ACC112 (cell line): ENCODE measurements around the gene PMPCA.
A peak's percentile ranks its signal among the peaks of the same experiment; 100 is the strongest.

ENCODE experiments used
- H2AFZ ChIP-seq: fragments of 200-600 bp; sonication (generic); one replicate; pipeline ENCODE4 v1.6.0; 2017; ENCODE audit warnings: antibody characterized with exemption, low read length; ENCODE audit not compliant: unreplicated experiment
- H3K27ac ChIP-seq: fragments of 200-600 bp; sonication (generic); 2 replicates; pipeline ENCODE4 v1.5.1; 2014; ENCODE audit warnings: low read depth, mild to moderate bottlenecking, antibody characterized with exemption, low read length, moderate library complexity
- H3K27me3 ChIP-seq: fragments of 200-600 bp; sonication (generic); 2 replicates; pipeline ENCODE4 v1.6.1; 2014; ENCODE audit warnings: mild to moderate bottlenecking, antibody characterized with exemption, low read length, moderate library complexity, mixed read lengths; ENCODE audit not compliant: insufficient read depth
- H3K36me3 ChIP-seq: fragments of 200-600 bp; sonication (generic); 2 replicates; pipeline ENCODE4 v1.6.1; 2016; ENCODE audit warnings: mild to moderate bottlenecking, antibody characterized with exemption, low read length, moderate library complexity, mixed read lengths; ENCODE audit not compliant: insufficient read depth
- H3K4me1 ChIP-seq: fragments of 200-600 bp; sonication (generic); one replicate; pipeline ENCODE4 v1.6.1; 2016; ENCODE audit warnings: low read length, mixed read lengths; ENCODE audit not compliant: insufficient read depth, unreplicated experiment, control insufficient read depth
- H3K4me3 ChIP-seq: fragments of 200-600 bp; sonication (generic); 2 replicates; pipeline ENCODE4 v1.5.1; 2014; ENCODE audit warnings: mild to moderate bottlenecking, low read depth, low read length
- H3K79me2 ChIP-seq: fragments of 200-600 bp; sonication (generic); one replicate; pipeline ENCODE4 v1.6.0; 2016; ENCODE audit warnings: low read length; ENCODE audit not compliant: control insufficient read depth, unreplicated experiment, insufficient read depth

Gene PMPCA

DNA sequence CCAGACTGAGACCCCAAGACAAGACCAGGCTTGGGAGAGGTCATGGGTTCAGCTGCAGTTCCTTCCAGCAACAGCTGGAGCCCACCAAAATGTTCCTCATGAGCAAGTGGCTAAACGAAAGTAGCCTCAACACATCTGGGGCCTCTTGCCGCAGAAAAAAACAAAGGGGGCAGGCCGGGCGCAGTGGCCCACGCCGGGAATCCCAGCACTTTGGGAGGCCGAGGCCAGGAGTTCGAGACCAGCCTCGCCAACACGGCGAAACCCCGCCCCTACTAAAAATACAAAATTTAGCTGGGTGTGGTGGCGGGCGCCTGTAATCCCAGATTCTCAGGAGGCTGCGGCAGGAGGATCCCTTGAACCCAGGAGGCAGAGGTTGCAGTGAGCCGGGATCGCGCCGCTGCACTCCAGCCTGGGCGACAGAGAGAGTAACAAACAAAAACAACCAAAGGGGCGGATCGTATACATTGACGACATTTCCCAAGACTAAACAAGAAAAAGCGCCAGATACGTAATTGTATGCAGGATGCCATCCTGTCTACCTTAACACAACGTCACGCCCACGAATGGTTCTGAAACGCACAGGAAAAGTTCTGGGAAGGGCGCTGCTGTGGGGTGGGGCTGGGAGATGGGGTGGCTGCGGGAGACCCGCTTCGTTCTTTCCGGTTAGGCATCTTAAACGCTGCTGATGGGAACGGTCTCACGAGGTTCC lies 27.5 kb downstream of the PMPCA start:
- Histone ChIP-seq H3K4me1 (peaks cover 13% of the 10 kb centered on the region), H3K79me2 (peaks cover 44% of the 10 kb centered on the region), H3K27me3 (no peaks in the 10 kb centered on the region), H3K36me3 (no peaks in the 10 kb centered on the region), H3K27ac (no peak overlapping the region), H3K4me3 (peak overlapping the region; percentile 90), H2AFZ (no peak overlapping the region)

DNA sequence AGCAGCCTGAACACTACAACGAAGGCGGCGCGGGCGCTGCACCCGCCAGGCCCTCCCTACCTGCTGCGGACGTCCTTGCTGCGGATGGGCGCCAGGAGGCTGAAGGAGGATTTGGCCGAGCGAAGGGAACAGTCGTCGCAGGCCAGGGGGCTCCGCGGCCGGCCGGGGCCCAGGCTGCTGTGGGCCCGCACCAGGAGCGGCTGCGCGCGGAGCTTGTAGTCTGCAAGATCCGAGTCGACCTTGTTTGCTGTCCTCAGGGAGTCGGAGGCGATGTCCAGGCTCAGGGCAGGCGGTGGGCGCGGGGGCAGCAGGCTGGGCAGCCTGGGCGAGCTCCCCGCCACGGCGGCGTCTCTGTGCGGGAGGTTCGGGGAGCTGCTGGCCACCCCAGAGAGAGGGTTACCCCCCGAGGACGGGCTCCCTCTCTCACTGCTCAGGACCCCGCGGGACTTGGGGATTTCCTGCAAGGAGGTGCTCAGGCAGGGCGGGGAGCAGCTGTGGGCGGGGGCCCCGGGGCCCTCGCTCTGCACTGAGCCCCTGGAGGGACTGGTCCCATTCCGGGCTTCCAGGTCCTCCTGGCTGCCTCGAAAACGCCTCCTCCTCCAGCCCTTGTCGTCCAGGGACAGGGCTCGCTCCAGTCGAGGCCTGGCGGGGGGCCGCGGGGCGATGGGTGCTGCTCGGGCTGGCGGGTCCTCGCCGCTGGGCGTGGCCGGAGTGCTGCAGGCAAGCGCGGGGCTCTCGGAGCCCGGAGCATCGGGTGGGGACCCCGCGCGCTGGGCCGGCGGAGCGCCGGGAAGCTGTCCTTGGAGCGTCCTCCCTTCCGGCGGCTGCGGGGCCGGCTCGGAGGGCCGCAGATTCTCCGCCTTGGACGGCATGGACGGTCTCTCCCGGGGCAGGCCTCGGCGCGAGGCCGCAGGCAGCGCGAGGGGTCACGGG lies 28.4 kb downstream of the PMPCA start:
- Histone ChIP-seq H3K27ac (no peak overlapping the region), H3K36me3 (no peaks in the 10 kb centered on the region), H3K79me2 (peaks cover 44% of the 10 kb centered on the region), H3K4me3 (peak overlapping the region; percentile 90), H2AFZ (peak overlapping the region; percentile 29), H3K27me3 (no peaks in the 10 kb centered on the region), H3K4me1 (peaks cover 13% of the 10 kb centered on the region)

DNA sequence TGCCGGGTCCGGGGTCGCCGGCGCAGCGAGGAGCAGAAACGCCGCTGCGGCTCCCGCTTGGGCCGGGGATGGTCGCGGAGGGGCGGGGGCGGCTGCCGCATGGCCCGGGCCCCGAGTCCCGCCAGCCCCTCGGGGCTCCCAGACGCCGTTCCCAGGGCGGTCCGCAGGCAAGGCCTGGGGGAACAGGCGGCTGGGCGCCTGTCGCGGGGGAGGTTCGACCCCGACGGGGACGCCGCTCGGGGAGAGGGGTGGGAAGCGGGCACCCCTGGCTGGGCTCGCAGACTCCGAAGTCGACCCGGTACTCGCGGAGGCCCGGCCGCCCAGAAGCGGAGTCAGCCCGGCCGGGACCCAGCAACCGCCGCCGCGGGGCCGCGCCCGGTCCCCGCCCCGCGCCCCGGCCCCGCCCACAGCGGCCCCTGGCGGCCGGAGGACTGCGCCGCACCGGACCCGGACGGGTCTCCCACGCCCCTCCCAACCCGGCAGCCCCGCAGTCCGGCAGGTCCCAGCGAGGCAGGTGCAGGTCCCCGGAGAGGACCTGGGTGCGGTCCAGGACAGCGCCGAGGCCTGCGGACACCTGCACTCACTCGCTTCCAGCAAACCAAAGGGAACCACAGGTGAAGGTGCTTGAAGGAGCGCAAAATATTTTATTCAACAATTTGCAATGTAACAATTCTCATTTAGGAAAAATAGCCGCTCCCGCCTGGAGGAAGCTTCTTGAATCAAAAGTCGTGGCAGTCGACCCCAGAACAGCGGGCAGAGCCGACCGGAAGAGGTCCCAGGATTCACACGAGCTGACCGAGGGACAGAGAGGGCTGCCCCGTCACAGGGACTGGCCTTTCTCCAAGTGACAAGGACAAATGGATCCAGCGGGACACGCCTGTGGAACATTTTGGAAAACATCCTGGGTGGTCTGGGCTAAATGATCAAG lies 29.3 kb downstream of the PMPCA start, which contains the start of gene INPP5E:
INPP5E (minus strand) TSS at position 365 of the 928 bp plus-strand sequence. CDS start 426 bp downstream, outside the sequence.
- no peak within 1 kb of the TSS for H3K27ac ChIP-seq
- H3K36me3 ChIP-seq = no peaks in the 10 kb centered on the region
- H2AFZ ChIP-seq = peak within 1 kb of the TSS; percentile 29

DNA sequence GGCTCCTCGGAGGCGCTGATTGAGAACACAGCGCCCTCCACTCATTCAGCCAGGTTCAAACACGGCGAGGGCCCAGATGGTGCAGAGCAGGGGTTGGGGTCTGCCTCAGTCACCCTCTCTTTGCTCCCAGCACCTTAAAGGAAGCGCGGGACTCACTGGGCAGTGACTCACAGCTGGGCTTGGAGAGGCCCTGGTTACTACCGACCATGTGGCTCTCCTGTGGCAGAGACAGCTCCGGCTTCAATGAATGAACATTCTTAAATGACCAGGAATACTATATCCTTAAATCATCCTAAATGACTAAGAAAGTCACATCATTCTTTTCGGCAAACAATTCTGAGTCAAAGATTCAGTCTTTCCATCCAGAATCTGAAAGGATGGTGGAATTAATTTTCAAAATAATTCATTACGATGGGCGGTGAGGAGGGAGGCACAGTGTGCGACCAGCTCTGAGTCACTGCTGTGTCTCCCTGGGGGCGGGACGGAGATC lies 30.8 kb downstream of the PMPCA start:
- Histone ChIP-seq H3K36me3 (peaks cover 5% of the 10 kb centered on the region; the same call in 1 of the 2 replicates), H3K27ac (no peak overlapping the region), H3K27me3 (no peaks in the 10 kb centered on the region), H3K4me3 (no peak overlapping the region), H3K79me2 (peaks cover 31% of the 10 kb centered on the region), H2AFZ (no peak overlapping the region), H3K4me1 (peaks cover 13% of the 10 kb centered on the region)

More for the DNA sequence above, 29.3 kb downstream of the PMPCA start, which contains the start of gene INPP5E:
- Histone ChIP-seq H3K79me2 (peaks cover 43% of the 10 kb centered on the region), H3K4me3 (peak within 1 kb of the TSS; percentile 90), H3K4me1 (peaks cover 13% of the 10 kb centered on the region), H3K27me3 (no peaks in the 10 kb centered on the region)

DNA sequence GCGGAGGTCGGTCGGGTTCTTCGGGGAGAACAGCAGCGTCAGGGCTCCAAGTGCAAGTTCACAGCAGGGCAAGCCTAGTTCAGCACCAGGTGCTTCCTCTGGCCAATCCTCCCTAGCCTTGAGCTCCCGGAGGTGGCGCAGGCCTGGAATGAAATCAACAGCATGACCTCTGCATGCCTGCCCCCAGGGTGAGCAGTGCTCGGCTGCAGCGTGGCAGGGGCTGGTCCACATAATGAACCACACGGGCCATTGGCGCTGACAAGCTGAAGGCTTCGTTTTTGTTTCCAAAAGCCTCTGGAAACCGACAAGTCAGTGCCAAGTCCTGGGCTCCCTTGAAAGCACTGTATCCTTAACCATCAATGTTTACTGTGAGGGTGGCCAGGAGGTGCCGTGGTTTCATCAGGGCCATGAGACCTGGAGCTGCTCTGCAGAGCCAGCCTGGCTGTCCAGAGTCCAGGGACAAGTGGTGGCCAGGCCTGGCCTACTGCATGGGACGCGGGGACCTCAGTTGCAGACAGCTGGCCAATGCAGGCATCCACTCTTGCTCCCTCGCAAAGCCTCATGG lies 31.3 kb downstream of the PMPCA start:
- Histone ChIP-seq H3K27ac (no peak overlapping the region), H3K79me2 (peaks cover 26% of the 10 kb centered on the region), H3K36me3 (peaks cover 5% of the 10 kb centered on the region; the same call in 1 of the 2 replicates), H3K4me3 (no peak overlapping the region), H2AFZ (no peak overlapping the region), H3K4me1 (peaks cover 11% of the 10 kb centered on the region), H3K27me3 (no peaks in the 10 kb centered on the region)

DNA sequence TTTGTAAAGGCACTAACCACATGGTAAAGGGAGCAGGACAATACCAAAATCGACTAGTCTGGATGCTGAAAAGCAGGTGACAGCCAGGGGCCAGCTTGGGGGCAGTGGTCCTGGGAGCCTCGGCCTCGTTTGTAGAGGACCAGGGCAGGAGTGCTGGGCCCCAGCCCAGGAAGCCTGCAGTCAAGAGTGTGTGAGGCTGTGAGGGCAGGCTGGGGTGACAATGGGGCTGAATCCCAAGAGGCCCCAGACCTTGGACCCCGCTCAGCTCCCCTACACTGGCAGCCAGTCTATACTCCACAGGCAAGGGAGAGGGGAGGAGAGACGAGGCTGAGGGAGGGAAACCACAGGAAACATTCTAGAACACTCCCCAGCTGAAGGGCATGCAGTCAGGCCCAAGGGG lies 31.8 kb downstream of the PMPCA start:
- Histone ChIP-seq H3K27me3 (no peaks in the 10 kb centered on the region), H3K4me3 (no peak overlapping the region), H3K27ac (no peak overlapping the region)

DNA sequence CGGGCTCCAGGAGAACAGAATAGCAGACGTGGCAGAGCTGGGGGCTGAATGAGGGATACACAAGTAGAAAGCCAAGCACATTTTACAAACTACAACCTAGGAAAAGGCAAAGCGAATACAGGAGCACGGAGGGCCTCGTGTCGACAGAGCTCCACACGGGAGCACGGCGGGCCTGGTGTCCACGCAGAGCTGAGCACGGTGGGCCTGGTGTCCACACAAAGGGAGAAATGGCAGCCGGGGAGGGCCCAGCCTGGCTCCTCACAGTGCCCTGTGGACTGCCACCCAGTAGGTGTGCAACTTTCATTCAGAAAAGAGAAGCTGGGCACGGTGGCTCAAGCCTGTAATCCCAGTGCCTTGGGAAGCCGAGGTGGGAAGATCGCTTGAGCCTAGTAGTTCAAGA lies 32.6 kb downstream of the PMPCA start:
- H3K4me1 ChIP-seq = no peaks in the 10 kb centered on the region
- no peak overlapping the region for H2AFZ ChIP-seq
- no peak overlapping the region for H3K4me3 ChIP-seq
- H3K36me3 ChIP-seq = peaks cover 8% of the 10 kb centered on the region
- no peaks in the 10 kb centered on the region for H3K27me3 ChIP-seq
- H3K27ac ChIP-seq = no peak overlapping the region
- peaks cover 13% of the 10 kb centered on the region for H3K79me2 ChIP-seq

More for the DNA sequence above, 31.8 kb downstream of the PMPCA start:
- H3K36me3 ChIP-seq = peaks cover 5% of the 10 kb centered on the region; the same call in 1 of the 2 replicates
- no peak overlapping the region for H2AFZ ChIP-seq
- H3K79me2 ChIP-seq = peaks cover 21% of the 10 kb centered on the region
- H3K4me1 ChIP-seq = peaks cover 6% of the 10 kb centered on the region

DNA sequence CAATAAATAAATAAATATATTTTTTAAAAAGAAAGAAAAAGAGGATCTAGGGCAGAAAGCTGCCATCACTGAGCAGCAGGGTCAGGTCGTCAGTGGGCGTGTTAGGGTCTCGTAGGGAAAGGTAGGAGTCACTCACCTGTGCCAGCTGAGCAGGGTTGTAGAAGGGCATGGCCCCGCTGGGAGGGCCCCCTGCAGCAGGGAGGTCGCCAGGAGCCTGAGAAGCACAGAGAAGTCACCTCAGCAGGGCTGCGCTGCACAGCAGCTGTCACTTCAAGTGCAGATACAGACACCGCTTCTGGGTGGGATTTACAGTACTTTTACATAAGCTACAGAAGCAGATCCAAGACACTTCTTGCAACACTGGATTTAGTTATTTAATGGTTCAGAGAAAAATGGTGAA lies 33.2 kb downstream of the PMPCA start:
- H3K4me1 ChIP-seq = no peaks in the 10 kb centered on the region
- peaks cover 7% of the 10 kb centered on the region for H3K79me2 ChIP-seq
- H3K27ac ChIP-seq = no peak overlapping the region
- H3K27me3 ChIP-seq = no peaks in the 10 kb centered on the region
- H3K36me3 ChIP-seq = peaks cover 8% of the 10 kb centered on the region
- no peak overlapping the region for H3K4me3 ChIP-seq
- no peak overlapping the region for H2AFZ ChIP-seq

DNA sequence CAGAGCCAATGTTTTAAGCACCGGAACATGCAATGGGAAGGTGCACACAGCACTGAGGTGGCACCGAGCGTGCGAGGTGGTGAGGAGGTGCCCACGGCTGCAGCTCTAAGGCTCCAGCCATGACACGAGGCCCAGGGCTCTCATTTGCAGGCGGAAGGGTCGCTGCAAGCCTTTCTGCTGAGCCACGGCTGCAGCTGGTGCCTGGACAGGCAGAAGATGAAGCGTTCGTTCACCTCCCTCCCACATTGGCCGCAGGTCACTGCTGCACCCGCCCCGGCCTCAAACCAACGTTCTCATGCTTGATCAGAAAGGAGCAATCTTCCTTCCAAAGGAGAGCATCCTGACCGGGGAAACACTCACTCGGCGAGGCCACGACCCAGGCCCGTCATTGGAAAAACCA lies 33.6 kb downstream of the PMPCA start:
- Histone ChIP-seq H2AFZ (no peak overlapping the region), H3K79me2 (peaks cover 3% of the 10 kb centered on the region), H3K27me3 (no peaks in the 10 kb centered on the region), H3K27ac (no peak overlapping the region), H3K36me3 (peaks cover 12% of the 10 kb centered on the region), H3K4me3 (no peak overlapping the region), H3K4me1 (no peaks in the 10 kb centered on the region)
